Measurements from ENCODE around the gene HNRNPCL4. TPM values are rescaled to one million over a fixed set of nuclear protein-coding genes. Genes with fewer than 3 reads are reported as not detected.
"Not testable (repeated sequence)": the region's sequence is repeated elsewhere in the genome, so short reads cannot be mapped to it uniquely, and the experiment has no call there.

The HNRNPCL4 gene
- total RNA-seq (2022) (not detected in 2 replicates), Bru-seq, nascent RNA (not detected), BruChase-seq, experiment 1, labeled RNA remaining after a 6-hour chase (not detected), BruChase-seq, experiment 2, labeled RNA remaining after a 2-hour chase (percentile 17 among the genes with signal in this experiment)
- long read RNA-seq = 0 reads

- H3K36me3 Mint-ChIP-seq (ENCODE audit: insufficient read depth, unreplicated experiment); BruUV-seq (replicated peaks); CTCF ChIA-PET; H3K4me1 Mint-ChIP-seq (ENCODE audit: insufficient read depth, unreplicated experiment); DNase-seq (ENCODE audit: unreplicated experiment); H3K27ac Mint-ChIP-seq (ENCODE audit: low read depth, unreplicated experiment); H3K4me3 Mint-ChIP-seq (ENCODE audit: unreplicated experiment); intact Hi-C loops (cut with micrococcal nuclease); H3K9me3 Mint-ChIP-seq (ENCODE audit: unreplicated experiment); H3K27me3 Mint-ChIP-seq (ENCODE audit: insufficient read depth, unreplicated experiment); POLR2A ChIA-PET: not testable (repeated sequence)
These were observed at the start of gene HNRNPCL4 for GRCh38 chr1:13165531-13165930. Gene HNRNPCL4 (minus strand): TSS chr1:13165631. CDS start chr1:13165467, 164 bp downstream.

GRCh38 chr1:13208712-13209111 is 43.3 kb upstream of the HNRNPCL4 start:
- H3K36me3 Mint-ChIP-seq (ENCODE audit: insufficient read depth, unreplicated experiment); BruUV-seq (replicated peaks); H3K27me3 Mint-ChIP-seq (ENCODE audit: insufficient read depth, unreplicated experiment); H3K9me3 Mint-ChIP-seq (ENCODE audit: unreplicated experiment); DNase-seq (ENCODE audit: unreplicated experiment); H3K4me1 Mint-ChIP-seq (ENCODE audit: insufficient read depth, unreplicated experiment); H3K4me3 Mint-ChIP-seq (ENCODE audit: unreplicated experiment); CTCF ChIA-PET; POLR2A ChIA-PET; H3K27ac Mint-ChIP-seq (ENCODE audit: low read depth, unreplicated experiment); intact Hi-C loops (cut with micrococcal nuclease): not testable (repeated sequence)

- intact Hi-C loops (cut with micrococcal nuclease); H3K4me3 Mint-ChIP-seq (ENCODE audit: unreplicated experiment); POLR2A ChIA-PET; H3K27me3 Mint-ChIP-seq (ENCODE audit: insufficient read depth, unreplicated experiment); CTCF ChIA-PET; DNase-seq (ENCODE audit: unreplicated experiment); H3K27ac Mint-ChIP-seq (ENCODE audit: low read depth, unreplicated experiment); H3K9me3 Mint-ChIP-seq (ENCODE audit: unreplicated experiment); H3K36me3 Mint-ChIP-seq (ENCODE audit: insufficient read depth, unreplicated experiment); BruUV-seq (replicated peaks); H3K4me1 Mint-ChIP-seq (ENCODE audit: insufficient read depth, unreplicated experiment): not testable (repeated sequence)
These were observed 35.9 kb upstream of the HNRNPCL4 start, which contains the start of gene PRAMEF13 for GRCh38 chr1:13201309-13201708. Gene PRAMEF13 (minus strand): TSS chr1:13201409. CDS start chr1:13199589, 1,820 bp downstream.

GRCh38 chr1:13171548-13171947 is 6.1 kb upstream of the HNRNPCL4 start, which contains the start of gene PRAMEF9:
Gene PRAMEF9 (plus strand): TSS chr1:13171848. CDS start chr1:13175281, 3,433 bp downstream.
- intact Hi-C loops (cut with micrococcal nuclease); H3K27me3 Mint-ChIP-seq (ENCODE audit: insufficient read depth, unreplicated experiment); H3K4me1 Mint-ChIP-seq (ENCODE audit: insufficient read depth, unreplicated experiment); POLR2A ChIA-PET; H3K9me3 Mint-ChIP-seq (ENCODE audit: unreplicated experiment); H3K4me3 Mint-ChIP-seq (ENCODE audit: unreplicated experiment); H3K27ac Mint-ChIP-seq (ENCODE audit: low read depth, unreplicated experiment); H3K36me3 Mint-ChIP-seq (ENCODE audit: insufficient read depth, unreplicated experiment); BruUV-seq (replicated peaks); CTCF ChIA-PET; DNase-seq (ENCODE audit: unreplicated experiment): not testable (repeated sequence)

- DNase-seq (ENCODE audit: unreplicated experiment); intact Hi-C loops (cut with micrococcal nuclease); H3K4me3 Mint-ChIP-seq (ENCODE audit: unreplicated experiment); H3K27ac Mint-ChIP-seq (ENCODE audit: low read depth, unreplicated experiment); POLR2A ChIA-PET; H3K9me3 Mint-ChIP-seq (ENCODE audit: unreplicated experiment); H3K27me3 Mint-ChIP-seq (ENCODE audit: insufficient read depth, unreplicated experiment); H3K4me1 Mint-ChIP-seq (ENCODE audit: insufficient read depth, unreplicated experiment); H3K36me3 Mint-ChIP-seq (ENCODE audit: insufficient read depth, unreplicated experiment); CTCF ChIA-PET; BruUV-seq (replicated peaks): not testable (repeated sequence)
These were observed 9.5 kb downstream of the HNRNPCL4 start, which contains the start of gene PRAMEF26 for GRCh38 chr1:13155909-13156308. Gene PRAMEF26 (minus strand): TSS chr1:13156009. CDS start chr1:13153095, 2,914 bp downstream.

- H3K4me3 Mint-ChIP-seq (ENCODE audit: unreplicated experiment); H3K36me3 Mint-ChIP-seq (ENCODE audit: insufficient read depth, unreplicated experiment); DNase-seq (ENCODE audit: unreplicated experiment); BruUV-seq (replicated peaks); H3K4me1 Mint-ChIP-seq (ENCODE audit: insufficient read depth, unreplicated experiment); POLR2A ChIA-PET; H3K9me3 Mint-ChIP-seq (ENCODE audit: unreplicated experiment); CTCF ChIA-PET; H3K27ac Mint-ChIP-seq (ENCODE audit: low read depth, unreplicated experiment); intact Hi-C loops (cut with micrococcal nuclease): not testable (repeated sequence)
- H3K27me3 Mint-ChIP-seq (ENCODE audit: insufficient read depth, unreplicated experiment) = peaks cover 72% of the 10 kb centered on the region
These were observed 48.7 kb downstream of the HNRNPCL4 start, which contains the start of gene HNRNPCL2 for GRCh38 chr1:13116754-13117153. Gene HNRNPCL2 (minus strand): TSS chr1:13116854. CDS start chr1:13116400, 454 bp downstream.

Other genes with a start within 250 kb of the HNRNPCL4 start
- not detected in 2 replicates for gene PRAMEF7, start 249.0 kb downstream of the HNRNPCL4 start, total RNA-seq (2022)
- not detected in 2 replicates for gene PRAMEF6, start 218.1 kb downstream of the HNRNPCL4 start, total RNA-seq (2022)
- gene PRAMEF27, start 109.1 kb downstream of the HNRNPCL4 start, total RNA-seq (2022) = not detected in 2 replicates
- not detected in 2 replicates for gene HNRNPCL3, start 104.9 kb downstream of the HNRNPCL4 start, total RNA-seq (2022)
- gene PRAMEF25, start 94.9 kb downstream of the HNRNPCL4 start, total RNA-seq (2022) = not detected in 2 replicates
- not detected in 2 replicates for gene HNRNPCL2, start 48.8 kb downstream of the HNRNPCL4 start, total RNA-seq (2022)
- not detected in 2 replicates for gene PRAMEF26, start 9.6 kb downstream of the HNRNPCL4 start, total RNA-seq (2022)
- not detected in 2 replicates for gene PRAMEF9, start 6.2 kb upstream of the HNRNPCL4 start, total RNA-seq (2022)
- gene PRAMEF13, start 35.8 kb upstream of the HNRNPCL4 start, total RNA-seq (2022) = not detected in 2 replicates
- not detected in 2 replicates for gene PRAMEF18, start 60.5 kb upstream of the HNRNPCL4 start, total RNA-seq (2022)
- gene PRAMEF5, start 88.6 kb upstream of the HNRNPCL4 start, total RNA-seq (2022) = not detected in 2 replicates
- gene PRAMEF8, start 119.5 kb upstream of the HNRNPCL4 start, total RNA-seq (2022) = not detected in 2 replicates
- not detected in 2 replicates for gene PRAMEF33, start 137.9 kb upstream of the HNRNPCL4 start, total RNA-seq (2022)
- not detected in 2 replicates for gene PRAMEF15, start 149.9 kb upstream of the HNRNPCL4 start, total RNA-seq (2022)
- not detected in 2 replicates for gene PRAMEF14, start 181.5 kb upstream of the HNRNPCL4 start, total RNA-seq (2022)
- not detected in 2 replicates for gene PRAMEF19, start 206.3 kb upstream of the HNRNPCL4 start, total RNA-seq (2022)
- gene PRAMEF17, start 224.0 kb upstream of the HNRNPCL4 start, total RNA-seq (2022) = not detected in 2 replicates
- gene PRAMEF20, start 244.8 kb upstream of the HNRNPCL4 start, total RNA-seq (2022) = not detected in 2 replicates